ENCODE results near the gene CAPN13.

The CAPN13 gene

GRCh38 chr2:30790879-30791278, 16.4 kb downstream of the CAPN13 start:
- DNase-seq (ENCODE audit: low read depth, low spot score), result no peak
- no peak overlapping the region for H3K27ac ChIP-seq

- DNase-seq (ENCODE audit: low read depth, low spot score), result no peak
- H3K27ac ChIP-seq, result no peak overlapping the region
Observed at GRCh38 chr2:30789670-30790210, 17.5 kb downstream of the CAPN13 start.

- no peak for DNase-seq (ENCODE audit: low read depth, low spot score)
- no peak overlapping the region for H3K27ac ChIP-seq
Observed at GRCh38 chr2:30786923-30787685, 20.1 kb downstream of the CAPN13 start.

DNA sequence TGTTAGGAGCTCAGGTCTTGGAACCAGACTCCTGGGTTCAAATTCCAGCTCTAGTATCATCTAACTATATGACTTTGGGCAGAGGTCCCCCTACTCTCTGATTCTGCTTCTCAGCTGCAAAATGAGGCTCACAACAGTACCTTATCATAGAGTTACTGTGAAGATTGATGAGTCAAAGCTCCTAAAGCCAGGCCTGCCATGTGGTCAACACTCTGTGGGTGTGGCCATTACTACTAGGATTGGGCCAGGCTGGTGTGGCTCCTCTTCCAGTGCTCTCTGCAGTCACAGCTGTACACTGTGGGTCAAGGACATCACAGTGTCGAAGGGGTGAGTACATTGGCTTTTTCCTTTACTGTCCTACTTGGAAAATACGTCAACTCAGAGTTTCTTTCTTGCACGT, 22.6 kb downstream of the CAPN13 start:
- H3K27ac ChIP-seq, result no peak overlapping the region

DNA sequence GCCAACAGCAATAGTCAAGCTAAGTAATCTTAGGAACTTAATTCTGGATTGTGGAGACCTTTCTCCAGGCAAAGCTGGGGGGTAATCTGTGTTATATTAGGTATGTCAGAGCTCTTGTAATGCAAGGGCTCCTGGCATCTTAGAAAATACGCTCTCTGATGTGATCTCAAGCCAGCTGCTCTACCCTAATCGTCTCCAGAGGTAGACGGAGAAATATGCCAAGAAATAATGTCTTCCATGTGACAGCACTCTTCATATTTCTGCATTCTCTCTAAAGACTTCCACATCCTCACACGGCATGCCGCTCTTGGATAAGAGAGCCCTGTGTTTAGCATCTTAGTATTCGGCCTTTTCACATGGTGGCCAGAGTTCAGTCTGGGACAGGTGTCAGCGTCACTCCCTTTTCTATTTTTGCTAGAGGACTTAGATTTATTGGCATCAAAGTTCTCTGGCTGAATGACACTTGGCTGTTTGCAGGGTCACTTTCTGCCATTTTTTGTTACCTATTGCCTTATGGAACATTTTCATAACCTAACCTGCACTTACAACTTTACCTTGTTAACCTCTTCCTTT, 25.2 kb downstream of the CAPN13 start:
- no peak overlapping the region for H3K27ac ChIP-seq
- no peak for DNase-seq (ENCODE audit: low read depth, low spot score)

More for the DNA sequence above, 22.6 kb downstream of the CAPN13 start:
- no peak for DNase-seq (ENCODE audit: low read depth, low spot score)

GRCh38 chr2:30781451-30781850, 25.8 kb downstream of the CAPN13 start:
- H3K27ac ChIP-seq, result no peak overlapping the region
- DNase-seq (ENCODE audit: low read depth, low spot score), result no peak

- no peak overlapping the region for H3K27ac ChIP-seq
Observed at GRCh38 chr2:30780776-30781330, 26.4 kb downstream of the CAPN13 start.

DNA sequence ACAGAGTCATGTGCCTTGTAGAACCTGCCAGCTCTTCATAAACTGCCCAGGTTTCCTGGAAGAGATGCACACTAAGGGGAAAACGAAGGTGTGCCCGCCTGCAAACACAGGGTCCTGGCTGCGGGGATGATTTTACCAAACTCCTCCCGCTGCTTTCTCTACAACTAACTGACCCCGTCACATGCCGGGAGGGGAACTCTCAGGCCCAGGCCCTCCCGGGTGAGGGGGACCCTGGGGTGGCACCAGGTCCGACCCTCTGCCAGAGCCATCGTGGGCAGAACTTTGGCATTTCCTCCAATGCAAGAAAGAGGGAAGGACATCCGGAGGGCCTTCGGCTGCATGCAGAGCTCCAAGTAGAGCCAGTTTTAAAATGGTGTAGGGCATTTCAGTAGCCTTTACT, 28.6 kb downstream of the CAPN13 start:
- DNase-seq (ENCODE audit: low read depth, low spot score), result no peak
- no peak overlapping the region for H3K27ac ChIP-seq

More at GRCh38 chr2:30780776-30781330, 26.4 kb downstream of the CAPN13 start:
- DNase-seq (ENCODE audit: low read depth, low spot score), result no peak

- no peak overlapping the region for H3K27ac ChIP-seq
- no peak for DNase-seq (ENCODE audit: low read depth, low spot score)
Observed at GRCh38 chr2:30777661-30778505, 29.4 kb downstream of the CAPN13 start.

DNA sequence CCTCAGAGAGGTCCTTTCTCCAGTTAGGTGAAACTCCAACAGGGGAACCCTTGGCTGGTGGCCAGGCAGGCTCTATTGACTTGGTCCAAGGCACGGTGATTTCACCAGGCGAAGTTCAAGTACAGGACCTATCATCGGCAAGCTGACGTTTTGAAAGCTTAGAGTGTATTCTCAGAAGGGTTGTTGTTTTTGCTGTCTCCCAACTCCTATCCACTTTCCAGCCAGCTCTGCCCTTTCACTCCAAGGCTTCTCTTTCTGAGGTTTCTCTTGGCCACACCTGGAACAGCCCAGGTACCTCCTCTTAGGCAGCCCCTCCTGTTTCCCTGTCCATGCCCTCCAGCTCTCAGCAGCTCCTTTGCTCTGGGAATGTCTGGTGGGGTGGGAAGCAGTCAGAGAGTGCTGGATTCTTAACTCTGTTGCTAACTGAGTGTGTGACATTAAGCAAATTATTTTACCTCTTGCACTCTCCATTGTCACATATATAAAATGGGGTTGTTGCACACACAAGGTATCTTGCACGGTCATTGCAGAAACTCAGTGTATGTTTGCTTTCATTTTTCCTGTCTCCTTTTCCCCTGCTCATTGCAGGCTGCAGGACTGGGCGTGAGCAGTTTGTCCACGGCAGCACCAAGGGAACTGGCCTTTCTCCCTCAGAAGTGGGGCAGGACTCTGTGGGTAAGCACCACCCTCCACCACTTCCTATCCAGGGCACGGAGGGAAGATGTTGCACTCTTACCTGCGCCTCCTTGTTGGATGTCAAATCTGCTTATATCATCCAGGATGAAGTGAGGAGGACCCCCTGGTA, 30.2 kb downstream of the CAPN13 start:
- H3K27ac ChIP-seq, result no peak overlapping the region
- DNase-seq (ENCODE audit: low read depth, low spot score), result no peak

DNA sequence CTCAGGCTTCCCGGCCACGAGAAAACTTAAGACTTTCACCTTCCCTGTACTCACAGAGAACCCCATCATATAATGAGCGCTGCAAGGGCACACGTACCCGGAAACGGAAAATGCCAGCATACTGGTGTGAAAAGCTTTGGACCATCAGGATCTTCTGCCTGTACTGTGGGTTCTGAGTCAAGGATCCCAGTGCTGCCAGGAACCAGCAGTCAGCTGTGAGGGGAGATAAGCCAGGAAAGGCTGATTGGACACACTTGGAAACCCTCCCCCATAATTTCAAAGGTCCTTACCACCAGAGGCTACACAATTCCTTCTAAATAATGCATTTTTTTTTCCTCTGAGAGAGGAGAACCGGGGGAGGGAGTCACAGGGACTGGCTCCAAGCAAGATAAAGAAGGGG, 31.4 kb downstream of the CAPN13 start:
- H3K27ac ChIP-seq, result no peak overlapping the region
- DNase-seq (ENCODE audit: low read depth, low spot score), result no peak

- no peak overlapping the region for H3K27ac ChIP-seq
- no peak for DNase-seq (ENCODE audit: low read depth, low spot score)
Observed at GRCh38 chr2:30772021-30772705, 35.1 kb downstream of the CAPN13 start.

- no peak for DNase-seq (ENCODE audit: low read depth, low spot score)
- H3K27ac ChIP-seq, result no peak overlapping the region
Observed at GRCh38 chr2:30770816-30771576, 36.2 kb downstream of the CAPN13 start.

GRCh38 chr2:30769891-30770462, 37.3 kb downstream of the CAPN13 start:
- no peak overlapping the region for H3K27ac ChIP-seq
- DNase-seq (ENCODE audit: low read depth, low spot score), result no peak

DNA sequence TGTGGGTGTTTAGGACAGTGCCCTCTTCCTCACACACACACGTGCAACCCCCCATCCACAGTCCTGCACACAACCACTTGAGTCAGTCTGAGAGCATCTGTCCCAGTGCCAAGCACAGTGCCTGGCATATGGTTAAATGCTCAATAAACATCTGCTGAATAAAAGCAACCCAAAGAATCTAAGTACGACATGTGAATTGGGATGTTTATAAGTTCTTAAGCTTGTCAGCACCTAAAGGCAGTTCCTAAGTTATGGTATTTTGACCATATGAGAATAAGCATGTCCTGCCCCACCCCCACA, 37.8 kb downstream of the CAPN13 start:
- no peak overlapping the region for H3K27ac ChIP-seq
- DNase-seq (ENCODE audit: low read depth, low spot score), result no peak

GRCh38 chr2:30768708-30769480, 38.4 kb downstream of the CAPN13 start:
- H3K27ac ChIP-seq, result no peak overlapping the region
- DNase-seq (ENCODE audit: low read depth, low spot score), result no peak

DNA sequence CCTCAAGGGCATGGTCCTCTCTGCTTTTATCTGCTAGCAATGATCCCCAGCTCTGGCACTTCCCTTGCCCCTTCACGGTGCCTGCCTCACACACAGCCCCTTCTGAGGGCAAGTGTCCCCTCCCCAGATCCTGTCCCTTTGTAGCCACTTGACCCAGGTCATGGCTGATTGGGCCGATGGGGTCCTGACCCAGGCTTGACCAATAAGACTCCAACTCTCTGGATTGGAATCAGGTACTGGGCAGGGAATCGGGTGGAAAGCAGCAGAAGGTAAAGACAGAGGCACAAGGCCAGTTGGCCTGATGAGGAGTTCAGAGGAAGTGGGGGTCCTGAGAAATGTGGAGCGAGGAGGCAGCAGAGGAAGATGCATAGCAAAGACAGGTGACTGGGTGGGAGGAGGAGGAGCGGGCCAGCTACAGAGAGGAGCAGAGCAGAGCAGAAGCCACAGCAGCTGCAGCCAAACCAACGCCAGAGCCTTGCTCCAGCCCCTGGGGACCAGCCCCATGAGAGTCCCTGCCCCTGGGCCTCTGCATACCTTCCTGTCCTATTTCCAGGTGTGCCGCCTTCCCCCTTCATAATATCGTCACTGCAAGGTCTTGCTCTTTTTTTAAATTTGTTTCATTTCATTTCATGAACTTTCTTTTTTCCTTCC, 39.1 kb downstream of the CAPN13 start:
- no peak overlapping the region for H3K27ac ChIP-seq
- DNase-seq (ENCODE audit: low read depth, low spot score), result no peak
